Left lobe of liver (tissue), 2 donors: ENCODE measurements around the gene NR2C2. TPM values are rescaled to one million over a fixed set of nuclear protein-coding genes. Genes with fewer than 3 reads are reported as not detected.
A peak's percentile ranks its signal among the peaks of the same experiment; 100 is the strongest.

Source experiments
- ATAC-seq: fragments of 200-7000 bp; cut with Tn5 transposase; one replicate; pipeline ENCODE4 v1.9.1; 2020; ENCODE audit warnings: mild to moderate bottlenecking, moderate library complexity
- DNase-seq: peaks from one replicate; pipeline ENCODE4 v3.0.0-alpha.2; 2020; ENCODE audit warnings: low spot score
- total RNA-seq: library from RNA; stranded (reverse); gene quantifications from one replicate; pipeline ENCODE4 v1.2.1, GENCODE V29; 2021
- donor health status: DM: no; HTN: no; CAD: no; lungs with moderate emphysema.
- donor health status: DM: no; HTN: yes; CAD: no.

The NR2C2 gene
- total RNA-seq, 1 donor from 2014 or later = 14.2 TPM

DNA sequence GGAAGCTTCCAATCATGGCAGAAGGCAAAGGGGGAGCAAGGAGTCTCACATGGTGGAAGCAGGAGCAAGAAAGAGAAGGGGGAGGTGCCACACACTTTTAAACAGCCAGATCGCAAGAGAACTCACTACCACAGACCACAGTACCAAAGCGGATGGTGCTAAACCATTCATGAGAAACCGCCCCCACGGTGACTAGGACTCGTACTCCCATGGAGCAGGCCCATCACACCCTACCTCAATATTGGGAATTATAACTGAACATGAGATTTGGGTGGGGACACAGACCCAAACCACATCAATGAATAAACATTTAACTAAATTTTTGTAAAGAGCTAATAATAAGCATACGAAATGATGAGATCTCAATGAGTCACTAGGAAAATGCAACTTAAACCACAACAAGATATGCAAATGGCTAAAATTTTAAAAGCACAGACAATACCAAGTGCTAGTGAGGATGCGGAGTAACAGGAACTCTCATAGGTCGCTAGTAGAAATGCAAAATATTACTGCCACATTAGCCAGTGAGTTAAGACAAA, 107.7 kb downstream of the NR2C2 start:
- ATAC-seq = no peak
- DNase-seq = no peak

DNA sequence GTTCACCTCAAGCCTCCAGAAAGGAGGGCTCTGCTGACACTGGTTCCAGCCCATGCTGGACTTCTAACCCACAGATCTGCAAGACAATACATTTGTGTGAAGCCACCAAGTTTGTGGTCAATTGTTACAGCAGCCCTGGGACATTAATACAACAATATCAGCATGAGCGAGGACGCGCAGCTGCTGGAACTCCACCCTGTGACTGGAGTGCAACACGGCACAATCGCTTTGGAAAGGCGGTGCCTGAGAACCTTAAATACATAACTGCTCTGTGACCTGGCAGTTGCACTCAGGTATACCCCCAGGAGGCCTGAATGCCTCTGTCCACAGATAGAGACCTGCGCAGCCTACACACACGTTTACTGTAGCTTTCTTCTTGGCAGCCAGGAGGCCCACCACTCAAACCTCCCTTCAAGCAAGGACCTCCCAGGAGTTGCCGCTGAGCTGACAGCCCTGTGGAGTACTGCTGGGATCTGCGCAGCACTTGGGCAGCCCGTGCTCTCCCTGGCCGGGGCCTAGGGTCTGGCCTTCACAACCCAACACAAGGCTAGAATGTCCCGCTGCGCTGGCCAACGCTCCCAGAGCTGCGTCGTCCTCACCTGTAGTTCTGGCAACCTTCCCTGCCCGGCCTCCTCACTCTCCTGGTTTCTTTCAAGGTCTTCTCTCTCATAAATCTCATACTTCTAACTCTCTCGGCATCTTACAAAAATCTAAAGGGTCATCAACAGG, 109.5 kb downstream of the NR2C2 start:
- no peak for DNase-seq
- no peak for ATAC-seq

GRCh38 chr3:15060029-15060428, 112.6 kb downstream of the NR2C2 start:
- DNase-seq (no peak), ATAC-seq (no peak)

DNA sequence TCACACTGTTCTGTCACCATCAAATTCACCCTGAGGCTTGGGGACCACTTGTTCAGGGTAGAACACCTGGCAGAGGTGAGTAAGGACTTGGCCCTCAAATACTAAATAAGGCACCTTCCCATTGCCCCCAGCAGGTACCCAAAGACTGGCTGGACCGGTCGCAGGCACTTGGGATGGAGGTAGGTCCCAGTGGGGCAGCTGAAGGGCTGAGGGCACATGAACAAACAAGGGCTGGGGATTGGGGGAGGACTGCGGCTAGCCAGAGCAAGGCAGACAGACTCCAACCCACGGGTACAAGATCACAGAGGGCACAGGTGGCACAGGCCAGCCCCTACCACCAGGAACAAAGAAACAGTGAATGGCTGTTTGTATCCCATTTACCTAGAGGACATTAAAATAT, 115.9 kb downstream of the NR2C2 start:
- ATAC-seq (peak; percentile 28), DNase-seq (no peak)

GRCh38 chr3:15063656-15064286, 116.4 kb downstream of the NR2C2 start:
- DNase-seq (no peak), ATAC-seq (peak; percentile 3)

DNA sequence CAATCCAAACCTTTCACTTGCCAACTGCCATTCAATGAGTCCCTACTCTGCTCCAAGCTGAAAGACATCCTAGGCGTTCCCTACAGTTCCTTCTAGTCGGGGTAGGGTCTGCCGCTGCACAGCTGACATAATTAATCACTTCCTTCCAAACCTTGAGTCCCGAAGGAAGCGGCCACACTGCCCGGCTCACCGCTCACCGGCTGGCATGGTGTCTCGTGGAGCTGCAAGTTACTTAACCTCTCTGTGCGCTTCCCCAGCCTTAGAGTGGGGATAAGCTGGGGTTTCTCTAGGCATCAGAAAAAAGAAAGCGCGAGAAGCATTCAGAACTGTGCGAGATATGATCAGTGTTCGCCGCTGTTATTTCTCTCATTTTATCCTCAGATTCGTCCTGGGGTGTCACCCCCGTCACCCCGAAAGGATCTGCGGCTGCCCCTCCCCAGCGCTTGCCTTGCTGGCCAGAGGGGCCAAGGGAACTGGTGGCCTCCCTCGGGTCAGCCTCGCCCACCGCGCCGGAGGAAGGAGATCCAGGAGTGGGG, 117.0 kb downstream of the NR2C2 start:
- no peak for DNase-seq
- peak; percentile 42 for ATAC-seq

- ATAC-seq (peak; percentile 95), DNase-seq (peak; percentile 93)
Measured at GRCh38 chr3:15064835-15065549, 117.6 kb downstream of the NR2C2 start, which contains the start of gene MRPS25. TSS of gene MRPS25 (minus strand) at chr3:15065315. CDS start at chr3:15065194, 121 bp downstream.

DNA sequence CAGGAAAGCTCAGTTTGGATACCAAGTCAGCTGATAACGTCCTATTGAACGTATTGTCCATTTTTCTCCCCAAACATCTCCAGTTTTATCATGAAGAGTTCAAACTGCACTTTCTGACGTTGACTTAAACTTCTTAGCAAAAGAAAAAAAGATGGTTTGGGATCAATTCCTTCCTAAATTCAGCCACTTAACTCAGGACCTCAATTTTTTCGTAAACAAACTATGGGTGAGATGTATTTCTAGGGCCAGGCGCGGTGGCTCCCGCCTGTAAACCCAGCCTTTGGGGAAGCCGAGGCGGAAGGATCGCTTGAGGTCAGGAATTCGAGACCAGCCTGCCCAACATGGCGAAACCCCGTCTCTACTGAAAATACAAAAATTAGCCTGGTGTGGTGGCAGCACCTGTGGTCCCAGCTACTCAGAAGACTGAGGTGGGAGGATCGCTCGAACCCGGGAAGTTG, 118.2 kb downstream of the NR2C2 start:
- no peak for ATAC-seq
- DNase-seq = no peak

GRCh38 chr3:15066467-15066866, 119.1 kb downstream of the NR2C2 start:
- DNase-seq (no peak), ATAC-seq (no peak)

DNA sequence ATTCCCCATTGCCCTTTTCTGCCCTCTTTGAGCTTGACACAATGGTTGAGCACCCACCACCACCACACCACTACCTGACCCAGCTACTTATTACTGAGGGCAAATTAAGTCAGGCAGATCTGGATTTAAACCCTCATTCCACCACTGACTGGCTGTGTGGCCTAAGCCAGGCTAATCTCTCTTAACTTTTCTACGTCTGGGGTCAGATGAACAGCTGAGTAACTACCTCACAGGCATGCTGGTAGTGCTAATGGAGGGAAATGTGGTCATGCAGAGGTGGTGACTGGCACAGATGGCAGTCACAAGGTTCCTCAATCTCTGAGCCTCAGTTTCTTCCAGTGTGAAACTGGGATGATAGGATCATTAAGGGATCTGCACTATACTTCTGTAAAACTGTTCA, 122.1 kb downstream of the NR2C2 start:
- no peak for DNase-seq
- no peak for ATAC-seq

DNA sequence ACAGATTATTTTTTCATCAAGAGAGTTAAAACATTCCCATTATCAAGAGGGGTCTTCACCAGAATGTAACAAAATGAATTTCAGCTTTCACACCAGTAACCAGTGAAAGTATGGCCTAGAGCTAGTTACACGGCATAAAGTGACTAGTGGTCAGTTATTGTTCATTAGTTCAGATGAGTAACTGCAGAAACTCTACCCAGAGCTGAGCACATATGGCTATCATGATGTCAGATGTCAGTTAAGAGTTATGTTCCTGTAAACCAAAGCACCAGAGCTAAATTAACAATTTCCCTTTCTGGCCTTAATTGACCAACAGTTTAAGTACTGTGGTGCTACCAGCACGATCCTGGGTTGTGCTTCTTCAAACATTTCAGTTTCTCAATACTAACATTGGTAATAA, 124.3 kb downstream of the NR2C2 start:
- DNase-seq = no peak
- ATAC-seq = no peak

DNA sequence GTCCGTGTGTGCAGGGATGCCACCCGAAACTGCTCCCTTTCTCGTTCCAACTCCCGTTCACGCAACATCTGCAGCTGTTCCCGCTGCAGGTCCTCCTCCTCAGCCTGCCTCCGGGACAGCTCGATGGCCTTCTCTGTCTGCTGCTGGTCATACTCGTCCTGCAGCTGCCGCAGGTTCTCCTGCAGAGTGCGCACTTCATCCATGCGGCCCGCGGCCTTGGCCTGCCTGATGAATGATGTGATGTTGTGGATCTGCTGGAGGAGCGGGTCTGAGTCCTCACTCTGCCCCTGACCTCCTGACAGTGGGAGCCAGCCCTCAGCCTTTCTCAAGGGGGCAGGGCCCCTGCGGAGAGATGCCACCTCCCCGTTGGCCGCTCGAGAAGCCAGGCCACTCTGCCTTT, 127.1 kb downstream of the NR2C2 start:
- no peak for ATAC-seq
- DNase-seq = no peak

DNA sequence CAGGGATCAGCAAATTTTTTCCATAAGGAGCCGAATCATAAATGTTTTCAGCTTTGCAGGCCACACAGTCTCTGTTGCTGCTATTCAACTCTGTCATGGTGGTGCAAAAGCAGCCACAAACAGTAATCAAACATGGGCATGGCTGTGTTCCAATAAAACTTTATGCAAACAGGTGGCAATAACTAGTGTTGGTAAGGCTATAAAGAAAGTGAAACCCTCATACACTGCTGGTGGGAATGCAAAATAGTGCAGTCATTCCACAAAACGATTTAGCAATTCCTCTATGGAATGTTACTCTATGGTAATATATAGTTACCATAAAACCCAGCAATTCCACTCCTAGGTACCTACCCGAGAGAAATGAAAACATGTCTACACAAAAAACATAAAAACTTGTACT, 131.7 kb downstream of the NR2C2 start:
- peak; percentile 50 for ATAC-seq
- DNase-seq = no peak

DNA sequence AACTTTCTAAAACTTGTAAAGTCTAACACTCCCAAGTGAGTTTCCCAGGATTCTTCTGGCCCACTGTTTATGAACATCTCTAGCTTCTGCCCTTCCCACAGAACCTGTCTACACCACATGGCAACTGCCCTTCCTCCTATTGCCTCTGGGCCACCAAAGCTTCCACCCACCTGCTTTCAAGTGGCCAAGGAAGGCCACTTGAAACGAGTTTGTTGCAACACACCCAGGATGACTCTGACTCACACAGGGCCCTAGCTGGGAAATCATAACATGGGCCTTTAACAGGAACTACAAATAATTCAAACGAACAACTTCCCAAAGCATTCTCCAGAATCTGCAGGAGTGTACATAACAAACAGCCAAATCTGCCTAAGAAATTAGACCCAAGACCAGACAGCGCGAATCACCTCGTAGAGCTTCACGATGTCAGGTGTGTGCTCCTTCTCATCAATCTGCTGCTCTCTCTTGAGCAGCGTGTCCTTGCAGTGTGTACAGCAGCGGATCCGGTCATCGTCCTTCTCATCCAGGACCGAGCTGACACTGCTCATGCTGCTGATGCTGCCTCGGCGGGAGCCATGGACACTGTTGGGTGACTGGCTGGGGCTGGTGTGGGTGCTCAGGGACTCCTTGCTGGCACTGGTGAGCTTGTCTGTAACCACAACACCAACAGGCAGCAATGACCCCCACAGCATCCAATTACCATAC, 134.7 kb downstream of the NR2C2 start:
- no peak for ATAC-seq
- DNase-seq = no peak

GRCh38 chr3:15083252-15083651, 135.9 kb downstream of the NR2C2 start:
- no peak for DNase-seq
- peak; percentile 34 for ATAC-seq

GRCh38 chr3:15086263-15086662, 138.9 kb downstream of the NR2C2 start:
- DNase-seq (no peak), ATAC-seq (no peak)

DNA sequence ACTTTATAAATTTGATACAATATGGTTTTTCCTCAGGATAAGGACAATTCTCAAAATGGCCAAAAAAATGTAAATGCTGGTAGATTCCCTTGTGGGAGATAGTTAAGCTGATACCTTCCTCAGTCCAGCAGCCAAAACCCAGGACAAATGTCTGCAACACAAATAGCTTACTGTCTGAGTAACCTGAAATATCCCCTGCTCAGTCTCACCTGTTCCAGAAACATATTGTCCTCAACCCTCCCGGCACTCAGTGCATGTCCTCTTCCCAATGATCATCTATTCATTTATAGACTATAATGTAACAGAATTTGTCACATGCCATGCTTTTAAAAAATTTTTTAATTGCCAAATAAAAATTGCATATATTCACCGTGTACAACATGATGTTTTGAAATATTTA, 139.3 kb downstream of the NR2C2 start:
- ATAC-seq = no peak
- no peak for DNase-seq

- no peak for DNase-seq
Measured at GRCh38 chr3:15089201-15089600, 141.8 kb downstream of the NR2C2 start.

DNA sequence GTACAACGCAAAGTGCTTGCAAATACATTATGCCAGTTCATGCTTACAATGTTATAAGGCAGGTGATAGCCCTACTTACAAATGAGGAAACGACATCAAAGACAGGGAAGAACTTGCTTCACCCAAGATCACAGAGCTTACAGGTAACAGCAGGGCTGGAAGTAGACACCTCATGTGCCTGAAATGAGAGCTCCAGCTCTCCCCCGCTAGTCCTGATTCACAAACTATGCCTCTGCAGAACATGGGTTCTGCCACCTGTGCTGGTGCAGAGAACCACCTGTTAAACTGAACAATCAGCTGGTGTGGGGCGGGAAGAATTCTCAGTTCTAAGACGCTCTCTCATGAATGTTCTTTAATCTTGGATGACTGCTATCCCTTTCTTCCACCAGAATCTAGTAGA, 144.2 kb downstream of the NR2C2 start:
- no peak for ATAC-seq

More at GRCh38 chr3:15089201-15089600, 141.8 kb downstream of the NR2C2 start:
- ATAC-seq = no peak

DNA sequence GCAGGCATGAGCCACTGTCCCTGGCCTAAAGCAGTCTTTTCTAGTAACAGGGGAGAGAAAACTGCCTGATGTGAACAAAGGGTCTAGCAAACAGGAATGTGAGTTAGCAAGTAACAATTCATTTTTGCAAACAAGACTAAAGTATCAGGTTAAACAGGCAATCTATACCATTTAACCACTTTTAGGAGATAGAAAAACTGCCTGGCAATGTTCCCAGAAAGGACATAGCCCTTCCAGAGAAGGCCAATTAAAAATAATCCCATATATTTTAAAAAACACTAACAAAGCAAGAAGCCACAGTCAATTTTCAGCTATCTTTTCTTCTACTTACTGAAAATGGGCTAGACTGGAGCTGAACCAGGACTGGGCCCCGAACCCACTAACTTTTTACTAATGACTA, 145.3 kb downstream of the NR2C2 start:
- ATAC-seq (no peak), DNase-seq (no peak)

More for the DNA sequence above, 144.2 kb downstream of the NR2C2 start:
- DNase-seq = no peak
